ENCODE results near the gene CCDC146.

DNA sequence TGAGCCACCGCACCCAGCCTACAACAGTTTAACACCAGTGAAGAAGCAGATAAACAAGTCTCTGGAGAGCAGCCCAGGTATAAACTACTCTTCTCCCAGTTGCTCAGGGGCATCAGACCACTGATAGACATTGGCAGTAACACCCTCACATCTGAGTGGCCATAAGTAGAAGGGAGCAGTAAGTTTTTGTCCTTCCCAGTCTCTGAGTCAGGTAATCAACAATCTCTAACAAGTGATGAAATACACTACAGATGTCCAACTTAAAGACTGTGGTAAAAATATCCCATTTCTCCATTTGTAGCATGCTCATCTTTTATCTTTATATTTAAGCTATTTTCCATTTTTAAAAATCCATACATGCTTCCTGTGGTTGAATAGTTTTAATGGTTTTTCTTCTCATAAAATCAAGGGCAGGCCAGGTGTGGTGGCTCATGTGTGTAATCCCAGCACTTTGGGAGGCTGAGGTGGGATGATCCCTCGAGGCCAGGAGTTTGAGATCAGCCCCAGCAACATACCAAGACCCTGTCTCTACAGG is 215.1 kb downstream of the CCDC146 start:
- TF ChIP-seq SIN3A (conservative IDR thresholded peaks at IDR 0.05 in 1 of 2, IDR thresholded peaks at IDR 0.05 in 1 of 2; ENCODE audit: low read depth in 1 of 2, low read length in 2 of 2) (no peak), JUN (IDR thresholded peaks at IDR 0.05; ENCODE audit: low read depth, low read length) (no peak), POLR2A (IDR thresholded peaks at IDR 0.05; ENCODE audit: control extremely low read depth in 1 of 2, low read depth in 2 of 2, low read length in 2 of 2) (no peak), CTCF (IDR thresholded peaks at IDR 0.05; ENCODE audit: control extremely low read depth in 1 of 3, insufficient read depth in 1 of 3, low read depth in 1 of 3, low read length in 3 of 3) (no peak), GABPA (IDR thresholded peaks at IDR 0.05; ENCODE audit: borderline replicate concordance, insufficient read depth, low read length) (no peak), JUND (IDR thresholded peaks at IDR 0.05; ENCODE audit: low read length) (no peak), HDAC6 (IDR thresholded peaks at IDR 0.05; ENCODE audit: low read depth, low read length) (no peak), POLR2AphosphoS5 (IDR thresholded peaks at IDR 0.05; ENCODE audit: low read depth, low read length) (no peak), POU5F1 (IDR thresholded peaks at IDR 0.05; ENCODE audit: low read depth, low read length) (no peak), HDAC2 (IDR thresholded peaks at IDR 0.05; ENCODE audit: borderline replicate concordance in 1 of 2, low read depth in 2 of 2, low read length in 2 of 2) (no peak), CHD1 (IDR thresholded peaks at IDR 0.05; ENCODE audit: low read depth, low read length) (no peak), BRCA1 (IDR thresholded peaks at IDR 0.05; ENCODE audit: low read depth, low read length) (no peak)

Measured in H1 (cell line).